Activated T-cell treated with anti-CD3 and anti-CD28 coated beads, Interleukin-2, amount 50 U/mL, for 48 hours (primary cell): ENCODE data around the gene CRIP2.

Experiments
- DNase-seq, 2 experiments: peaks; one replicate each; pipeline ENCODE4 v3.0.0-alpha.2; 2020

CRIP2 gene

DNA sequence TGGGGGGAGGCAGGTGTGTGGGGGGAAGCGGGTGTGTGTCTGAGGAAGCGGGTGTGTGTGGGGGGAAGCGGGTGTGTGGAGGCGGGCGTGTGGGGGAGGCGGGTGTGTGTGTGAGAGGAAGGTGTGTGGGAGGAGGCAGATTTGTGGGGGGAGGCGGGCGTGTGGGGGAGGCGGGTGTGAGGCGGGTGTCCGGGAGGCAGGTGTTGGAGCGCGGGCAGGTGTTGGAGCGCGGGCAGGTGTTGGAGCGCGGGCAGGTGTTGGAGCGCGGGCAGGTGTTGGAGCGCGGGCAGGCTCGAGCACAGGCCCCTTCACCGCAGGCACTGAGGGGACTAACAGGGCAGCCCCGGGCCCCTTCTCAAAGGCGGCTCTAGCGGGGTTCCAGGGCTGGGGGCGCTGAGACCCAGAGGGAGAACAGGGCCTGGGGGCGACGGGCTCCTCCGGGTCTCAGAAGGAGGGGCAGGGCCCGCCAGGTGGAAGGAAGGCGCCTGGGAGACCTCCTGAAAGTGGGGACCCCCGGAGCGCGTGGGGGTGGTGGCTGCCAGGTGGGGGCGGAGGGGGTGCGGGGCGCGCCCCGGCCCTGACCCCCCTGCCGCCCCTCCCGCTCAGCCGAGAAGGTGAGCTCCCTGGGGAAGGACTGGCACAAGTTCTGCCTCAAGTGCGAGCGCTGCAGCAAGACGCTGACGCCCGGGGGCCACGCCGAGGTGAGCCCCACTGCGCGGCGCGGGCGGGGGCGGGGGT, 3.2 kb downstream of the CRIP2 start:
- DNase-seq = no peak

DNA sequence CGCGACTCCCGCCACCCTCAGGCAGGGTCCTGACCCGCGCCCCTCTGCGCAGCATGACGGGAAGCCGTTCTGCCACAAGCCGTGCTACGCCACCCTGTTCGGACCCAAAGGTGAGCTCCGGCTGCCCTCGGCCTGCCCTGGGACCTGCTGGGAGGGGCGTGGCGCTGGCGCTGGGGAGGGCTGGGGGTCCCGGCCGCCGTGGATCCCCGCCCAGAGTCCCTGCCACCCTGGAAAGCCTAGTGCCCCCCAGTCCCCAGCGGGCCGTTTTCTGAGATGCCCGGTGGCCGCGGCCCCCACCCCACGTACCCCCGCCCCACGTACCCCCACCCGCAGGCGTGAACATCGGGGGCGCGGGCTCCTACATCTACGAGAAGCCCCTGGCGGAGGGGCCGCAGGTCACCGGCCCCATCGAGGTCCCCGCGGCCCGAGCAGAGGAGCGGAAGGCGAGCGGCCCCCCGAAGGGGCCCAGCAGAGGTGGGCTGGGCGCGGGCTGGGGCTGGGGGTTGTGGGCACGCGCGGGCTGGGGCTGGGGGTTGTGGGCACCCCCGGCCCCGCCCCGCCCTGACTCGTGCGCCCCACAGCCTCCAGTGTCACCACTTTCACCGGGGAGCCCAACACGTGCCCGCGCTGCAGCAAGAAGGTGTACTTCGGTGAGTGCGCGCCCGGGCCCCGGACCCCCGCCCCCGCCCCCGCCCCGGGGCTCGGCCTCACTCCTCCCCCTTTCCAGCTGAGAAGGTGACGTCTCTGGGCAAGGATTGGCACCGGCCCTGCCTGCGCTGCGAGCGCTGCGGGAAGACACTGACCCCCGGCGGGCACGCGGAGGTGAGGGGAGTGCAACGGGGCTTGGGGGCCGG, 4.0 kb downstream of the CRIP2 start:
- DNase-seq = no peak

DNA sequence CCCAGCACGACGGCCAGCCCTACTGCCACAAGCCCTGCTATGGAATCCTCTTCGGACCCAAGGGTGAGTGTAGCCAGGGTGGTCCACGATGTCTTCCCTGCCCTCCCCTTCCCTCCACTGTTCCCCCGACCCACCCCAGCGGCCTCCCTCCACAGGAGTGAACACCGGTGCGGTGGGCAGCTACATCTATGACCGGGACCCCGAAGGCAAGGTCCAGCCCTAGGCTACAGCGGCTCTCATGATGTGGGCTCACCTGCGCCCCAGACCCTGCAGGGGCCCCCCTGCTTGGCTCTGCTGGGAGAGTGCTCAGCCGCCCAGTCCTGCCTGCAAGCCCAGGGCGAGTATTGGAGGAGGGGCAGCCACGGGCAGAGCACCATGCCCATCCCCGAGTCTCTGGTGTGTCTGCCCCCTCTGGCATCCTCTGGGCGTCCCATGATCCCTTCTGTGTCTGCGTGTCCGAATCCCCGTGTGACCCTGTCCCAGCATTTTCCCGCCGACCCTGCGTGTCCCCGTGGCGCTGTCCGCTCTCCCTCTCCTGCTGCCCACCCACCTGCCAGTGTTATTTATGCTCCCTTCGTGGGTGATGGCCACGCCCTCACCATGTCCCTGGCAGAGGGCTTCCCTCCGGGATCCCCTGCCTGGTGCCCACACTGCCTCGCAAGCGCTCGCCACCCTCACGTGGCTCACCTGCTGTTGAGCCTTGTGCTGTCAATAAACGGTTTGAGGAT, 5.0 kb downstream of the CRIP2 start:
- no peak for DNase-seq

DNA sequence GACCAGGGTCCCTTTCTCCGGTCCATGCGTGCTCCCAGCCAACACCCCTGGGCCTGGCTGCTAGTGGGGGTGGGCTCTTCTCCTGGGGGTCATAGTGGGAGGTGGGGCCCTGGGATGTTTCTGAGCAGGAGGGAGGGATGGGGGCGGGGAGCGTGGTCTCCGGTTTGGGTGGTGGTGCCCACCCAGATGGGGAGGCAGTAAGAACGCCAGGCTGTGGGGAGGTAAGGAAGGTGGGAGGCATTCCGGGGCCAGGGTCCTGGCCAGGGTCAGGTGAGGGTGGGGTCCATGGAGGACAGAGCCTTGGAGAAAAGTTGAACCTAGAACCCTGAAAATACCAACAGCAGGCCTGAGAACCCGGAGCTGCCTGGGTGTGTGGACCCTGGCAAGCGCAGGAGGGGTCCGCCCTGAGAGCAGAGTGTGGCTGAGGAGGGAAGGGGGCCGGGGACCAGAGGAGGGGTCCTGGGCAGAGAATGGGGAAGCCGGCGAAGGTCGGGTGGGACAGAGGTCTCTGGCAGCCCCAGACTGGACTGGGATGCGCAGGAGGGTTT, 5.7 kb downstream of the CRIP2 start:
- no peak for DNase-seq

DNA sequence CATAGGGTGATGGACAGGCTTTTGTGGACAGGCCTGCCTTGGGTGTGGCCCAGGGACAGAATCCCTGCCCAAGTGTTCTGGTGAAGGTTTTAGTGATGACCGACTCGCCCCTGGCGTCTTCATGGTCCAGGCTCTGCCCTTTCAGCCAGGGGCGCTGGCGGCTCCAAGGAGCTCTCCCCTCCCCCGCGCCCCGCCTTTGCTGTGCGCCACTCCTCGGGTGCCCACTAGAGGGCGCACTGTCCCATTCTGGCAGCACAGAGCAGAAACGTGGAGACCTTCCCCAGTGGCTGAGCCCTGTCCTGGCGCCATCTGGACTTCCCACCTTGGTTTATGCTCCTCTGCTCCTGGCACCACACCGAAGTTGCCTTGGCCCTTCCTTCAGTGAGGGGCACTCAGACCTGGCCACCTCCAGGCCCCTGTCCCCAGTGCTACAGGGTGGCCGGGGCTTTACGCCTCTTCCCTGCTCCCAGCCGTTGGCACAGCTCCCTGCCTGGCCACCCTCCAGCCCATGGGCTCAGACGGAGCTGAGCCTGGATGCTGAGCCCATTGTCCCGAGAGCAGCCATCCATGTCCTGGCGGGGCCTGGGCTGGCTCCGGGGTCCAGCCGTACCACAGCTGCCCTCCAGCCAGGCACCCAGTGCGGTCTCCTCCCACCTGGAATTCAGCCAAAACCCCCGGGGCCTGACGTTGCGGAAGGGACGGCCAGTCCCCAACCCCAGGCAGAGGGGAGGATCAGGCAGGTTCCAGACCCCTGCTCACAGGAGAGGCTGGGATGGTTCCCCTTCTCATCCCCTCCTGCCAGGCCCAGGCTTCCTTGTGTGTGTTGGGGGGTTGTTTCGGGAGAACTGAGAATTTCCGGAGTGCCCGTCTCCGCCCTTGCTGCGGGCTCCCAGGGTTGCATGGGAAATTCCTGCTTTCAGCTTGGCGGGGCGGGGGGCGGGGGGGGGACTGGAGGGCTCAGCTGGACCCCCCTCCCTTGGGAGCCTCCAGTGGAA, 6.5 kb downstream of the CRIP2 start:
- peak; percentile 97 to 98 for DNase-seq

DNA sequence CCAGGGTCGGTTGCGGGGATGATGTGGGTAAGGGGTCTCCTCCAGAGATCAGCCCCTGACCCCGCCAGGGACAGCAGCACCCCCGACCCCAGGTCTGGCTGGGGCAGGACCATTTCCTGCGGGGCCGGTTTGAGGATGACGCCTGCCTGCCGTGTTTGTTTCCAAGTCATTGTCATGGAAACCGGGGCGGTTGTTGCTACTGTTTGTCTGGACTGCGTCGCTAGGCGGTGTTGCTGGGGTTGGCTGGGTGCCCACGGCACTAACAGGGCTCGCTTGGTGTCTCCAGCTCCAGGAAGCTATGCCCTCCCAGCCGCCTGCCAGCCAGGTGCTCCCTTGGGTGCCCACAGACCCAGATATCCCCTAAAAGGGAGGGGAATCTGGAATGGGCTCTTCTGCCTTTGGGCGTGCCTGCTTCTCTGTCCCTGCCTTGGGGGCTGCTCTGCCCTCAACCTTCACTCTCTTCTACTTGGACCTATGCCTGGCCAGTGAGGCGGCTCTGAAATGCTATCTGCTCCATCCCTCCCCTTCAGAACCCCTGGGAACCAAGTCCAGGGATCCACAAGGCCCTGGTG, 7.4 kb downstream of the CRIP2 start:
- peak; percentile 91 to 93 for DNase-seq

DNA sequence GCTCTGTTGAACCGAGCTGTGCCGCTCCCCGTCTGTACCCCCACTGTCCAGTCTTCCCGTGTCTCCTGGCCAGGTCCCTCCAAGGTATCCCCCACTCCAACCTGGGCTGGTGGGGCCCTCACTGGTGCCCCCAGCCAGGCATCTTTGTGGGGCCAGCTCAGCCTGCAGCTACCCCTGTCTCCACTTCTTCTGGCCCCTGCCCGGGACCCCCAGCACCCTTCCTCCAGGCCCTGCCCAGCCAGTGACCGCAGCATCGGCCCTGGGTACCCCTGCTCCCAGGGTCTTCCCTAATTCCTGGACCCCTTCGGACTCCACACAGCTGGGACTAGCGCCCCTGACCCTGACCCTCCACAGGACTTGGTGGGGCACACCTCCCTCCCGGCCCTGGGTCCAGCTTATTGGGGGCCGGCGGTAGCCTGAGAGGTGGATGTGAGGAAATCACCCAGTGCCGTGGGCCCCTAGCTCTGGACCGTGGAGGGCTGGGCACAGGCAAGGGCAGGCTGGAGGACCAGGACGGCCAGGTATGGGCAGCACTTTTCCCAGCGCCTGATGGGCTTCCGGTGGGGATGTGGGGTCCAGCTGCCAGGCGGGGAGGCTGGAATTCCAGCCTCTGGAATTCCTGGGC, 8.0 kb downstream of the CRIP2 start:
- DNase-seq = no peak

DNA sequence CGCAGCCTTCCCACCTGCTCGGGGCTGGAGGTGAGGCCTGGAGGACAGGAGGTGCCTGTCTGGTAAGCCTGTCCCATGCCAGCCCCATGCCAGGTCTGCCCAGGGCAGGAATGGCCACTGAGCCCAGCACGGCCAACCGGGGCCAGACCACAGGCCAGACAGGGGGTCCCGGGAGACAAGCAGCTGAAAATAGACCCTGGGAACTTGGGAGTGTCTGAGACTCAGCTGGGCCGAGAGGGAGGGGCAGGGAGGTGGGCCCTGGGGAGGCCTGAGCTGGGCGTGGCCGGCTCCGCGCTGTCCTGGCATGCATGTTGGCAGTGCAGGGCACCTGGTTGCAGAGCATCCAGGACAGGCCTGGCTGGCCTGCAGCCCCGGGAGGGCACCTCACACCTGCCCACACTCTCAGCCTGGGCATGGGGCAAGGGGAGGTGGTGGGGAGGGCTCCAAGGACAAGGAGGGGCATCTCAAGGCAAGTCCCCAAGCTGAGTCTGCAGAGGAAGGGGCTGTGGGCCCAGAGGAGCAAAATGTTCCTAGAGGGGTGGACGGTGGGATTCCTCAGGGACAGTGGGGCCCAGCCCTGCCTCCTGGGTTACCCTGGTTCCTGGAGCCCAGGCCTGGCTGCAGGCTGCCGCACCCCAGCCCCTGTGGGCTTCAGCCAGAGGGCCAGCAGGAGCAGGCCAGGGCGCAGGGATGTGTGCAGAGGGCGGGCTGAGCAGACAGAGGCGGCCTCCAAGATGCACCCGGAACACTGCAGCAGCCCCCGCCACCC, 8.9 kb downstream of the CRIP2 start:
- DNase-seq = no peak

DNA sequence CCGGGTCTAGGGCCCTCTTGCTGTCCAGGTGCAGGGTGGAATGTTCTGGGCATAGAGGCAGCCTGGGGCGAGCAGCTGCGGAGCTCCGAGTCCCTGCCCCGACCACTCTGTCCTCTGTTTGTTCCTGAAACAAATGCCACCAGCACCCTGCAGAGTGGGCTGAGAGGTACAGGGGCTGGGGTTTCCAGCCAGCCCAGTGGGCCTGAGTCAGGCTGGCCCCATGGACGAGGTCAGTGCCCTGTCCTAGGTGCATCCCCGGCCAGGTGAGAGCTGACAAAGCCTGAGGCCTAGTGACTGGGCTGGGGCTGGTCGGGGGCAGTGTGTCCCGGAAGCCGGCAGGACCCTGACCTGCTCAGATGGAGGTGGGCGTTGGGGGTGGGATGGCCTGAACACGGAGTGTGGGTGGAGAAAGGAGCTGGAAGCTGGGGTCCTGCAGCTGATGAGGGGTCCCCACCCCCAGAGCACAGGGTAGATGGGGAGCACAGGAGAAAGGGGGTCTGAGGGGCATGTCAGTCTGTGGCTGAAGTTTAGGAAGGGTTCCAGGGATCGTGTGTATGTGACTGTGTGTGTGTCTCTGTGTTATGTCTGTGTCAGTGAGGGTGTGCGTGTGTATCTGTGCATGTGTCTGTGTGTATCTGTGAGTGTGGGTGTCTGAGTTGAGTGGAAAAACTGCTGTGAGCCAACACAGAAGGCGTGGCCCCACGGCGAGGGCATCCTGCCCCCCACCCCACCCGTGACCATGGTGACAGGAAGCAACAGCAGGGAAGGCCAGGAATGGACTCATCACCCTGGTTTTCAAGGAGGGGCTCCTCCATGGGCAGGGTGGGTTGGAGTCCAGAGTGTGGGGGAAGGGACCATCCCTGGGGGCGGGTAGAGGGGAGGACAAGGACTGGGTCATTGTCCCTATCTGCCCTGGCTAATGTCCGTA, 9.7 kb downstream of the CRIP2 start:
- DNase-seq = no peak

DNA sequence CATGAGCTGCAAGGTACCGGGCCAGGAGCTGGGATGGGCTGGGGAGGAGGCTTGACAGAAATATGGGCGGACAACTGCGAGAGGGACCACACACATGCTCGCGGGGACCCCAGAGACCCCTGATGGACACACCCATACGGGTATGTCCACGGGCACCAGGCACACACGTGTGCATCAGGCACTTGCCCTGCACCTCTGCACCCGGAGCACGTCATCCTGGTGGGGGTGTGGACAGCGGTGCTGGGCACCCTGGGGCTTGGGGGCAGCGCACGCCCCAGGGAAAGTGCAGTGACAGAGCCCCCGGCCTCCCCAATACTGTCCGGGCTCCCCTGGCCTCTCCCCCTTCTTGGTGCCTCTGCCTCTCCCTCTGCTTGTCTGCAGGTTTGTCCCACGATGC, 10.4 kb downstream of the CRIP2 start:
- no peak for DNase-seq

DNA sequence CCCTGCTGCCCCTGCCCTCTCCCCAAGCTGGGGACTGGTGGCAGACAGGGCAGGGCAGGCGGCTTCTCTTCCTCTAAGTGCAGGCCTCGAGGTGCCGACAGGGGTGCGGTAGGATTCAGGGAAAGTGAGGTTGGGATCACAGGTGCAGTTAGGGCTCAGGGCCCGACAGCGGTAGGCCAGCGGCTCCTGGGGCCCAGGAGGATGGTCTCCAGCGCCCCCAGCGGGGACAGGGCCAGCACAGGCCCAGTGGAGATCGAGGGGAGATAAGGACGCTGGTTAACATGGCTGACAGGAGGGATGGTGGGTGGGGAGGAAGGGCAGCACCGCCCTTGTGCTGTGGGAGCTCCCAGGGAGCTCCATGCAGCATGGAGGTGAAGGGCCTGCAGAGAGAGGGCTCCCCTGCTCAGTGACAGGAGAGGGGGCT, 11.1 kb downstream of the CRIP2 start:
- peak in 1 of 2 experiments; percentile 59 for DNase-seq

DNA sequence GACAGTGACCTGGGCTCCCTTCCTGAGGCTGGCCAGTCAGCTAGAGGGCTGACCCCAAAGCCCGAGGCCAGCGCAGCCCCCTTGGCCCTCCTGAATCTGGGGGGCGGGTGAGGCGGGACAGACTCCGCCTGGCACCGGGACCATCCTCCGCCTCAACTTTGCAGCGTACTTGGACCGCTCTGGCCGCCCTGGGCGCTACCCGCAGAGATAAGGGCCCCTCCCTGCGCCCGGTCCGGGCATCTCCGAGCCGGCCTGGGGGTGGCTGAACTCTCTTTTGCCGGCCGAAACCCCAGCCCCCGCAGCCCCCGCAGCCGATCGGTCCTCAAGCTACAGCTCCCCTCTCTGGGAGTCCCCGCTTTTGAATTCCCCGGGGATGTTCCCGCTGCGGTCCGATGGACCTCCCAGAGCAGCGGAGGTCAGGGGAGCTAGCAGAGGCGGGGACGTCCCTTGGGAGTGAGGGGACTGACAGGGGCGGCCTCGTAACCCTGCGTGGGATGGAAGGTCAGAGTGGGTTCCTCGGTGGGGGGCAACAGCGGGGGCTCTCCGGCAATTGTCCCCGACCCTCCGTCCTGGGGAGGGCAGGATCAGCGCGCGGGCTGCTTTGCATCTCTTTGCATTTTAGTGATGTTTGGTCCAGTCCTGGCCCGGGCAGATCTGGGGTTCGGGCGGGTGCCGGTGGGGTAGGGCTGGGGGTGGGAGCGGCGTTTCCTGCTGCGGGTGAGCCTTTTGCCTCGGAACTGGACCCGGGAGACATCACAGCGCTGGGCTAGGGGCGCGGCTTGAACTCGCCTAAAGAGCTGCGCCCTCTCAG, 11.7 kb downstream of the CRIP2 start, which contains the start of gene CRIP1:
Gene CRIP1 (plus strand): TSS at position 724 of the 811 bp plus-strand sequence. CDS start 374 bp downstream, outside the sequence.
- no peak for DNase-seq

DNA sequence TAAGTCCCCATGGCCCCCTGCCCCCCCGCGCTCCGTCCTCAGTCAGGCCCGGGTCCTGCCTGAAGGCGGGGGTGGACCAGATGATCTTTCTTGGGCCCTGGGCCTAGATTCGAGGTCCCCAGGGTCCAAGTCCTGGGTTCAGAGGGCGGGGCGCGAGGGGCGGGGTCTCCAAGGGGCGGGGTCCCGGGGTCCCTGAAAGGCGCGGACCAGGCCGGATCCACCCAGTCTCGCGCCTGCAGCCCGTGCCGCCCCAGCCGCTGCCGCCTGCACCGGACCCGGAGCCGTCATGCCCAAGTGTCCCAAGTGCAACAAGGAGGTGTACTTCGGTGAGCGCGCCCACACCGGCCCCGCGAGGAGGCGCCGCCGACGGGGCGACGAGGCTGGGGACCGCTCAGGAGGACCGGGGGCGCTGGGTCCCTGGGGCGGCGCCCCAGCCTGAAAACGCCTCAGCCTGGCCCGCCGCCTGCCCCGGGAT, 12.4 kb downstream of the CRIP2 start:
- DNase-seq = peak; percentile 67 to 71

DNA sequence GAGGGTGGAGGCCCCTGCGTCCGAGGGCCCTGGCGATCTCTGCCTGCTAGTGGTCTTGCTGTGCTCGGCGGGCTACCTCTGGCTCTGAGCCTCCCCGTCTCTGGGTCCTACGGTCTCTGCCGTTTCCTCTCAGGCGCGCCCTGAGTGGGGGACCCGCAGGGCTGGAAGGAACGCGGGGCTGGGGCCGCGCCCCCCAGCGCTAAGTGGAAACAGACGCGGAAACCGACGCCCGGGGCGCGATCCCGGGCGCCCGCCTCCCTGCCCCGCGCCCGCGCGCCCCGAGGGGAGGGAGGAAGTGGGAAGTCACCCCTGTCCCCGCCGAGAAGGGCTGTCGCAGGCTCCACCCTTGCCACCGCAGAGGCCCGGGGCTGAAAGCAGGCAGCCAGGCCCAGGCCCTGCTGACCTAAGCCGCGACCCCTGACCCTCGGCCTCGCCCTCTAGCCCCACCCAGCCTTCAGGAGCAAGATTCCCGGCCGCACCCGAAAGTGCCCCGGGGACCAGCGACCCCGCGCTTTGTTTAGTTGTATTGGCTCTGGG, 12.9 kb downstream of the CRIP2 start:
- DNase-seq = peak; percentile 69 to 75

DNA sequence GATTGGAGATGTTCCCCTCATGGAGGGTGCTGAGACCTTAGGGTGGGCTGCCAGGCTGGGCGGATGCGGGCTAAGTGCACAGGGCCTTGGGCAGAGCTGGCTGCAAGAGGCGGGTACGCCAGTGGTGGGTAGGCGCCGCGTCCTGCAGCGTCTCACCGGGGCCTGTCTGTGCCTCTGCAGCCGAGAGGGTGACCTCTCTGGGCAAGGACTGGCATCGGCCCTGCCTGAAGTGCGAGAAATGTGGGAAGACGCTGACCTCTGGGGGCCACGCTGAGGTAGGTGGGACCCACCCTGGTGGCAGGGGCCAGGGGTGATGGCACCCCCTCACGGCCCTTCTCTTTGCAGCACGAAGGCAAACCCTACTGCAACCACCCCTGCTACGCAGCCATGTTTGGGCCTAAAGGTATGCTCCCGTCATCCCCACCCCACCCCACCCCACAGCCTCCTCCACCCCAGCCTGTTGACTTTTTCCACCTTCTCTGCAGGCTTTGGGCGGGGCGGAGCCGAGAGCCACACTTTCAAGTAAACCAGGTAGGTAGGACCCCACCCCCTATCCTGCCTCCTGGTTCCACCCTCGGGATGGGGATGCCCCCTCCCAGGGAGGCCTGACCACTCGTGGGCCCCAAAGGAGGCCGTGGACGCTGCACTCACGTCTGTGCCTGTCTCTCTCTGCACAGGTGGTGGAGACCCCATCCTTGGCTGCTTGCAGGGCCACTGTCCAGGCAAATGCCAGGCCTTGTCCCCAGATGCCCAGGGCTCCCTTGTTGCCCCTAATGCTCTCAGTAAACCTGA, 13.6 kb downstream of the CRIP2 start:
- peak; percentile 54 to 61 for DNase-seq

DNA sequence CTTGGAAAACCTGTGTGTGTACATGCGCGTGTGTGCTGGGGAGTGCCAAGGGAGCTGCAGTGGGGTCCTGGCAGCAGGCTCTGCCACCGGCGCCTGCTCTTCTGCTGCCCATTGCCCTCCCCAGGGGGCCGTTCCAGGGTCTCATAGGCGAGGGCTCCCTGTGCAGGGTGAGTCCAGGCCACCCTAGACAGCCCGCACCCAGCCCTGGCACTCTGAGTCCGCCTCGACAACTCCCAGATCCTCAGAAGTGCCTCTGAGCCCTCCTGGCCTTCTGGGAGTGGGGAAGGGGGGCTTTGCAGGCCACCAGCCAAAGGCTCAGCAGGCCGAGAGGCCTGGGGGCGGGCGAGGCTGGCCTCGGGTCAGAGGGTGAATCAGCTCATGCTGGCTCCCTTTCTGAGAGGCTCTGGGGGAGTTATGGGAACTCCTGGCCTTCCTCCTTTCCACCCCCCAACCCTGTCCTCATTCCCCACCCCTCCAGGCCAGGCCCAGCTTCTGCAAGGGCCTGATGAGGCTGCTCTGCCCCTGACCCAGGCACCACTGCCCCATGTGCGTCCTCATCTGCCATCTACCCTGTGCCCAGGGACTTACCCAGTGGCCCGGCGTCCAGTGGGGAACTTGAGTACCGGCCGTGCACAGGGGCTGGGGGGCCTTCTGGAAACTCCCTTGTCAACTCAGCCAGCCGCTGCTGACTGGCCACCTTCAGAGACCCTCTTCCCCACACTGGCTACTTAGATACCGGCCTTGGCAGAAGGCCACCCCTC, 14.3 kb downstream of the CRIP2 start:
- DNase-seq = no peak
